CD4-positive, alpha-beta T cell treated with Interleukin-2 at 100 ng/mL for 4 hours (primary cell): Measurements from ENCODE around the gene MEMO1.

Experiments
- DNase-seq: peaks from one replicate; pipeline ENCODE4 v3.0.0-alpha.2; 2020; ENCODE audit warnings: low spot score

The MEMO1 gene

GRCh38 chr2:31823558-31823957, 187.2 kb downstream of the MEMO1 start:
- no peak for DNase-seq

GRCh38 chr2:31822587-31822986, 188.2 kb downstream of the MEMO1 start:
- no peak for DNase-seq
